ENCODE results near the gene LDB2. TPM values are rescaled to one million over a fixed set of nuclear protein-coding genes. Genes with fewer than 3 reads are reported as not detected.

Gene LDB2
- total RNA-seq, 1 donor from 2014 or later = 4.9 TPM

- Histone ChIP-seq H3K4me2 (ENCODE audit: low read length) (no peak overlapping the region), H3K4me3 (ENCODE audit: insufficient read depth, low read depth, low read length) (no peak overlapping the region), H3K9ac (ENCODE audit: low read length) (no peak overlapping the region), H3K4me1 (ENCODE audit: insufficient read depth, low read length) (no peaks in the 10 kb centered on the region), H3K36me3 (ENCODE audit: insufficient read depth, low read length) (peaks cover 8% of the 10 kb centered on the region), H3K27me3 (ENCODE audit: insufficient read depth, low read length) (no peaks in the 10 kb centered on the region), H4K20me1 (ENCODE audit: insufficient read depth, low read length) (no peaks in the 10 kb centered on the region), H3K27ac (ENCODE audit: low read depth, low read length) (no peak overlapping the region), H3K9me3 (ENCODE audit: insufficient read depth, low read depth, low read length) (no peaks in the 10 kb centered on the region), H2AFZ (ENCODE audit: low read depth, low read length) (no peak overlapping the region), H3K79me2 (ENCODE audit: insufficient read depth, low read length) (no peaks in the 10 kb centered on the region)
- Mint-ChIP-seq H3K27me3 (ENCODE audit: low read depth, unreplicated experiment) (no peaks in the 10 kb centered on the region), H3K27ac (ENCODE audit: unreplicated experiment) (no peak overlapping the region), H3K9me3 (ENCODE audit: unreplicated experiment) (no peaks in the 10 kb centered on the region), H3K4me3 (ENCODE audit: unreplicated experiment) (no peak overlapping the region), H3K4me1 (ENCODE audit: low read depth, unreplicated experiment) (peaks cover 9% of the 10 kb centered on the region), H3K36me3 (ENCODE audit: low read depth, unreplicated experiment) (no peaks in the 10 kb centered on the region)
- FAIRE-seq (no peak), DNase-seq (ENCODE audit: low read depth) (no peak)
- no peak for TF ChIP-seq EZH2 (IDR thresholded peaks at IDR 0.05; ENCODE audit: insufficient read depth, low read length)
- no peak for TF ChIP-seq CTCF (IDR thresholded peaks at IDR 0.05; ENCODE audit: insufficient read depth, low read depth, low read length)
Measured at GRCh38 chr4:16869594-16870245, 28.7 kb downstream of the LDB2 start.

GRCh38 chr4:16868674-16869073, 29.8 kb downstream of the LDB2 start:
- H3K79me2 ChIP-seq (ENCODE audit: insufficient read depth, low read length) = no peaks in the 10 kb centered on the region
- Mint-ChIP-seq H3K27me3 (ENCODE audit: low read depth, unreplicated experiment) (no peaks in the 10 kb centered on the region), H3K36me3 (ENCODE audit: low read depth, unreplicated experiment) (no peaks in the 10 kb centered on the region)

More at GRCh38 chr4:16868674-16869073, 29.8 kb downstream of the LDB2 start:
- Mint-ChIP-seq H3K4me1 (ENCODE audit: low read depth, unreplicated experiment) (peaks cover 9% of the 10 kb centered on the region), H3K27ac (ENCODE audit: unreplicated experiment) (no peak overlapping the region), H3K9me3 (ENCODE audit: unreplicated experiment) (no peaks in the 10 kb centered on the region), H3K4me3 (ENCODE audit: unreplicated experiment) (no peak overlapping the region)
- TF ChIP-seq EZH2 (IDR thresholded peaks at IDR 0.05; ENCODE audit: insufficient read depth, low read length) (no peak), CTCF (IDR thresholded peaks at IDR 0.05; ENCODE audit: insufficient read depth, low read depth, low read length) (no peak)
- no peak for DNase-seq (ENCODE audit: low read depth)
- Histone ChIP-seq H3K4me3 (ENCODE audit: insufficient read depth, low read depth, low read length) (no peak overlapping the region), H3K27me3 (ENCODE audit: insufficient read depth, low read length) (no peaks in the 10 kb centered on the region), H3K9ac (ENCODE audit: low read length) (no peak overlapping the region), H3K4me1 (ENCODE audit: insufficient read depth, low read length) (no peaks in the 10 kb centered on the region), H3K36me3 (ENCODE audit: insufficient read depth, low read length) (peaks cover 3% of the 10 kb centered on the region), H3K4me2 (ENCODE audit: low read length) (no peak overlapping the region), H3K9me3 (ENCODE audit: insufficient read depth, low read depth, low read length) (no peaks in the 10 kb centered on the region), H3K27ac (ENCODE audit: low read depth, low read length) (no peak overlapping the region), H4K20me1 (ENCODE audit: insufficient read depth, low read length) (no peaks in the 10 kb centered on the region), H2AFZ (ENCODE audit: low read depth, low read length) (no peak overlapping the region)
- FAIRE-seq = no peak

Measured in astrocyte (in vitro differentiated cells and primary cell).